H1 (cell line): ENCODE results near the gene FAM50B. TPM values are rescaled to one million over a fixed set of nuclear protein-coding genes. Genes with fewer than 3 reads are reported as not detected.

ENCODE experiments used
- CTCF ChIA-PET: fragments of 300-600 bp; sonication (Branson Sonifier 250); formaldehyde crosslinking; loops from one replicate; lab custom pipeline; 2021; ENCODE audit not compliant: partially characterized antibody; lab: Charles Lee
- POLR2A ChIA-PET: fragments of 300-600 bp; sonication (Branson Sonifier 250); formaldehyde crosslinking; loops from one replicate; lab custom pipeline; 2021; ENCODE audit warnings: inconsistent platforms; ENCODE audit not compliant: partially characterized antibody; lab: Charles Lee
- DNase-seq, 2 experiments: peaks; one replicate each; pipeline versions ENCODE4 v3.0.0 to v3.0.0-alpha.2; 2010 to 2022; ENCODE audit warnings: low spot score in 2 of 2, low read depth in 1 of 2, mixed read lengths in 1 of 2
- FAIRE-seq: peaks from 2 replicates; lab custom pipeline; 2011; peaks lifted over from hg19 to GRCh38; lab: Jason Lieb, UNC
- H2AFZ ChIP-seq: 2 replicates; pipeline ENCODE4 v1.8.1; 2012; ENCODE audit warnings: low read length, inconsistent platforms
- H2AK5ac ChIP-seq: 2 replicates; pipeline ENCODE4 v1.6.1; 2013; ENCODE audit warnings: low read depth, low read length
- H2BK120ac ChIP-seq: replicated peaks from 2 replicates; pipeline ENCODE3; 2013; ENCODE audit warnings: low read depth, low read length, inconsistent platforms
- H2BK12ac ChIP-seq: 2 replicates; pipeline ENCODE4 v1.6.1; 2013; ENCODE audit warnings: low read depth, low read length
- H2BK15ac ChIP-seq: 2 replicates; pipeline ENCODE4 v1.6.1; 2013; ENCODE audit warnings: low read length
- H2BK20ac ChIP-seq: 2 replicates; pipeline ENCODE4 v1.6.1; 2013; ENCODE audit warnings: low read length
- H2BK5ac ChIP-seq: 2 replicates; pipeline ENCODE4 v1.6.1; 2013; ENCODE audit warnings: low read depth, low read length
- H3K14ac ChIP-seq: 2 replicates; pipeline ENCODE4 v1.6.1; 2013; ENCODE audit warnings: inconsistent platforms; ENCODE audit not compliant: insufficient read length
- H3K18ac ChIP-seq: 2 replicates; pipeline ENCODE4 v1.6.1; 2013; ENCODE audit warnings: low read length; ENCODE audit errors: extremely low read depth
- H3K23ac ChIP-seq: 2 replicates; pipeline ENCODE4 v1.6.1; 2013; ENCODE audit warnings: inconsistent platforms; ENCODE audit not compliant: insufficient read length
- H3K23me2 ChIP-seq: 2 replicates; pipeline ENCODE4 v1.6.1; 2013; ENCODE audit warnings: low read depth, low read length
- H3K27ac ChIP-seq: 2 replicates; pipeline ENCODE4 v1.6.1; 2011; ENCODE audit warnings: low read depth, low read length, inconsistent platforms
- H3K27me3 ChIP-seq, 4 experiments: replicated peaks in 1 of 4; 1 replicate in 1 of 4; 2 replicates in 3 of 4; pipeline versions ENCODE4 v1.6.1 to v1.8.1; 2011 to 2013; ENCODE audit warnings: low read length in 3 of 4, mild to moderate bottlenecking in 3 of 4, inconsistent platforms in 2 of 4, mixed read lengths in 2 of 4, moderate library complexity in 1 of 4; ENCODE audit not compliant: control insufficient read depth in 3 of 4, insufficient read depth in 3 of 4; ENCODE audit errors: extremely low read depth in 1 of 4
- H3K36me3 ChIP-seq, 4 experiments: 2 replicates each; pipeline versions ENCODE4 v1.6.1 to v1.8.1; 2011 to 2013; ENCODE audit warnings: mild to moderate bottlenecking in 4 of 4, low read length in 3 of 4, moderate library complexity in 2 of 4, control low read depth in 1 of 4, inconsistent platforms in 1 of 4; ENCODE audit not compliant: insufficient read depth in 4 of 4, control insufficient read depth in 2 of 4
- H3K4ac ChIP-seq: replicated peaks from 2 replicates; pipeline ENCODE3; 2013; ENCODE audit warnings: low read length, low read depth, mixed read lengths, inconsistent platforms; ENCODE audit not compliant: insufficient read length
- H3K4me1 ChIP-seq, 4 experiments: replicated peaks in 1 of 4; 1 replicate in 1 of 4; 2 replicates in 3 of 4; pipeline versions ENCODE4 v1.6.1 to v1.8.1; 2011 to 2013; ENCODE audit warnings: low read length in 3 of 4, inconsistent platforms in 2 of 4, mixed read lengths in 1 of 4; ENCODE audit not compliant: insufficient read depth in 4 of 4, control insufficient read depth in 3 of 4
- H3K4me2 ChIP-seq, 2 experiments: 2 replicates each; pipeline versions ENCODE4 v1.6.1 to v1.8.1; 2011 to 2013; ENCODE audit warnings: low read depth in 2 of 2, low read length in 2 of 2, control low read depth in 1 of 2, inconsistent platforms in 1 of 2, mild to moderate bottlenecking in 1 of 2; ENCODE audit not compliant: insufficient read depth in 1 of 2
- H3K4me3 ChIP-seq, 4 experiments: fragments of 200-600, 300-600 bp in 1 of 4; sonication (generic), shearing (Covaris generic), sonication (Bioruptor Twin) in 1 of 4; 2 replicates each; pipeline versions ENCODE4 v1.5.1 to v1.8.1; 2011 to 2016; ENCODE audit warnings: low read length in 4 of 4, low read depth in 3 of 4, control low read depth in 2 of 4, inconsistent platforms in 2 of 4, mild to moderate bottlenecking in 2 of 4, mixed read lengths in 1 of 4, moderate library complexity in 1 of 4; ENCODE audit not compliant: insufficient read depth in 2 of 4; ENCODE audit errors: extremely low read depth in 1 of 4
- H3K56ac ChIP-seq: replicated peaks from 2 replicates; pipeline ENCODE3; 2013; ENCODE audit warnings: low read depth, mild to moderate bottlenecking, mixed read lengths, low read length, inconsistent platforms; ENCODE audit not compliant: insufficient read length
- H3K79me1 ChIP-seq: 2 replicates; pipeline ENCODE4 v1.6.1; 2013; ENCODE audit warnings: low read depth, low read length, control low read depth
- H3K79me2 ChIP-seq, 2 experiments: 2 replicates each; pipeline versions ENCODE4 v1.6.1 to v1.8.1; 2012 to 2013; ENCODE audit warnings: low read length in 2 of 2, mild to moderate bottlenecking in 2 of 2, inconsistent platforms in 1 of 2; ENCODE audit not compliant: insufficient read depth in 2 of 2, control insufficient read depth in 1 of 2
- H3K9ac ChIP-seq, 4 experiments: replicated peaks in 1 of 4; 1 replicate in 1 of 4; 2 replicates in 3 of 4; pipeline versions ENCODE4 v1.6.1 to v1.8.1; 2011 to 2013; ENCODE audit warnings: low read depth in 3 of 4, low read length in 3 of 4, control low read depth in 2 of 4, mild to moderate bottlenecking in 2 of 4, moderate library complexity in 2 of 4, inconsistent platforms in 1 of 4; ENCODE audit errors: extremely low read depth in 1 of 4
- H3K9me3 ChIP-seq, 2 experiments: 2 replicates each; pipeline versions ENCODE4 v1.6.1 to v1.8.1; 2012 to 2013; ENCODE audit warnings: mild to moderate bottlenecking in 2 of 2, moderate library complexity in 2 of 2, control low read depth in 1 of 2, inconsistent platforms in 1 of 2, low read depth in 1 of 2, low read length in 1 of 2, mixed read lengths in 1 of 2; ENCODE audit not compliant: insufficient read depth in 2 of 2
- H4K20me1 ChIP-seq, 2 experiments: replicated peaks in 1 of 2; 2 replicates each; pipeline versions ENCODE3 to v1.8.1; 2011 to 2013; ENCODE audit warnings: inconsistent platforms in 2 of 2, low read length in 2 of 2, mild to moderate bottlenecking in 1 of 2; ENCODE audit not compliant: insufficient read depth in 2 of 2, control insufficient read depth in 1 of 2
- H4K5ac ChIP-seq: 2 replicates; pipeline ENCODE4 v1.6.1; 2013; ENCODE audit warnings: low read length, low read depth, mixed read lengths, inconsistent platforms; ENCODE audit not compliant: insufficient read length
- H4K8ac ChIP-seq: 2 replicates; pipeline ENCODE4 v1.8.0; 2013; ENCODE audit warnings: mild to moderate bottlenecking, moderate library complexity, low read length, inconsistent platforms; ENCODE audit not compliant: insufficient read depth; ENCODE audit errors: extremely low read depth
- H4K91ac ChIP-seq: replicated peaks from 2 replicates; pipeline ENCODE3; 2013; ENCODE audit warnings: low read length, mixed read lengths, inconsistent platforms; ENCODE audit not compliant: insufficient read length
- CHD1 ChIP-seq: IDR thresholded peaks from 2 replicates; pipeline ENCODE4 v1.6.1; 2012; ENCODE audit warnings: low read depth, low read length, improper control_type of control experiment
- KDM4A ChIP-seq: IDR thresholded peaks from one replicate; pipeline ENCODE4 v1.7.1; 2012; ENCODE audit warnings: low read depth, mild to moderate bottlenecking, moderate library complexity, low read length, inconsistent platforms; ENCODE audit not compliant: severe bottlenecking
- NRF1 ChIP-seq: IDR thresholded peaks from 2 replicates; pipeline ENCODE4 v1.6.1; 2011; ENCODE audit warnings: mild to moderate bottlenecking, low read depth, low read length, improper control_type of control experiment
- PHF8 ChIP-seq: fragments of 200-600 bp; sonication (generic); conservative IDR thresholded peaks from 2 replicates; pipeline ENCODE4 v1.7.1; 2012; ENCODE audit warnings: low read depth, mild to moderate bottlenecking, inconsistent platforms, low read length, moderate library complexity
- POLR2A ChIP-seq, 2 experiments: IDR thresholded peaks; 1 replicate in 1 of 2; 2 replicates in 1 of 2; pipeline ENCODE4 v1.6.1; 2011; ENCODE audit warnings: low read depth in 2 of 2, low read length in 2 of 2, mild to moderate bottlenecking in 2 of 2; ENCODE audit errors: control extremely low read depth in 1 of 2
- SAP30 ChIP-seq: fragments of 300-600 bp; sonication (generic); IDR thresholded peaks from 2 replicates; pipeline ENCODE4 v1.7.1; 2012; ENCODE audit warnings: low read length, moderate library complexity, mild to moderate bottlenecking, inconsistent platforms; ENCODE audit not compliant: insufficient read depth, insufficient replicate concordance
- SP1 ChIP-seq: IDR thresholded peaks from 2 replicates; pipeline ENCODE4 v1.6.1; 2011; ENCODE audit warnings: low read depth, low read length
- TAF1 ChIP-seq: IDR thresholded peaks from 2 replicates; pipeline ENCODE4 v1.6.1; 2011; ENCODE audit warnings: mild to moderate bottlenecking, low read depth, low read length
- ZNF274 ChIP-seq: IDR thresholded peaks from 2 replicates; pipeline ENCODE4 v1.7.0; 2012; ENCODE audit warnings: low read length, borderline replicate concordance; ENCODE audit errors: extremely low read depth
- WGBS, 2 experiments: shearing (Covaris generic) in 1 of 2; methylation state at CpG; one replicate each; pipeline versions ENCODE4 v1.1.6 to v1.1.7; 2013 to 2015; ENCODE audit warnings: low lambda C conversion rate in 2 of 2, mixed read lengths in 2 of 2, inconsistent platforms in 1 of 2, low coverage in 1 of 2, missing lambda C conversion rate in 1 of 2; ENCODE audit not compliant: insufficient replicate concordance in 2 of 2, insufficient coverage in 1 of 2, insufficient read length in 1 of 2; ENCODE audit errors: extremely low coverage in 1 of 2, missing lambda C conversion rate in 1 of 2; 5-methylcytosine and 5-hydroxymethylcytosine counted together
- polyA plus RNA-seq, 7 experiments: library from polyadenylated mRNA; depleted of rRNA in 3 of 7; stranded (reverse) in 5 of 7; unstranded in 2 of 7; fragments of >200 nt in 5 of 7; fragments of 200-250 nt in 2 of 7; gene quantifications; 1 replicate in 5 of 7; 2 replicates in 1 of 7; 4 replicates in 1 of 7; pipeline versions ENCODE4 v1.2.1 to v1.2.3, GENCODE V29; 2011 to 2013; ENCODE audit warnings: missing spikeins in 2 of 7, mixed read lengths in 2 of 7
- total RNA-seq: library from RNA; stranded (reverse); fragmentation: NEBNext Ultra II Directional; extraction: Animal tissue kit (Norgen Biotek cat#: 25700); gene quantifications from 2 replicates; pipeline ENCODE4 v1.2.1, GENCODE V29; 2021
- TF ChIP-seq, protein P1 (sequence below): IDR thresholded peaks from 2 replicates; pipeline ENCODE4 v1.6.1; 2011; ENCODE audit warnings: low read length, improper control_type of control experiment

FAM50B gene
- total and polyA plus RNA-seq, 2 of the 8 experiments (the other 6 are each of a cell fraction or from before 2014, with no cell fraction given), result 3.1 to 3.2 TPM

GRCh38 chr6:3861424-3861823 lies 12.3 kb downstream of the FAM50B start:
- Histone ChIP-seq H3K23me2 (no peaks in the 10 kb centered on the region), H3K79me1 (no peaks in the 10 kb centered on the region), H3K56ac (no peak overlapping the region), H3K4ac (no peak overlapping the region), H2AFZ (no peak overlapping the region), H4K91ac (no peak overlapping the region), H3K27ac (no peak overlapping the region), H2BK12ac (no peak overlapping the region), H4K8ac (no peak overlapping the region; the same call in 1 of the 2 replicates), H3K23ac (no peak overlapping the region), H3K14ac (no peak overlapping the region), H3K79me2 (no peaks in the 10 kb centered on the region), H2BK15ac (no peak overlapping the region), H3K9ac (no peak overlapping the region), H3K4me1 (peaks cover 0 to 4% (median 0%) of the 10 kb centered on the region in 4 experiments; a peak in 2 of 7 replicates), H2BK5ac (no peak overlapping the region), H3K18ac (no peak overlapping the region), H3K4me3 (no peak overlapping the region), H2AK5ac (no peak overlapping the region), H2BK20ac (no peak overlapping the region), H4K5ac (no peak overlapping the region), H3K9me3 (no peaks in the 10 kb centered on the region), H3K4me2 (no peak overlapping the region), H4K20me1 (no peaks in the 10 kb centered on the region), H2BK120ac (no peak overlapping the region), H3K27me3 (no peaks in the 10 kb centered on the region), H3K36me3 (no peaks in the 10 kb centered on the region)
- ChIA-PET POLR2A (no interaction called here), CTCF (interaction anchor here (0.6 to 4.2 kb wide), 14 partner anchors 10 to 299 kb away, joined by 3 to 73 read pairs (median 6); partner anchors contain the start of gene FAM50B)
- TF ChIP-seq ZNF274, result no peak
- no peak for TF ChIP-seq NRF1
- TF ChIP-seq, protein P1, sequence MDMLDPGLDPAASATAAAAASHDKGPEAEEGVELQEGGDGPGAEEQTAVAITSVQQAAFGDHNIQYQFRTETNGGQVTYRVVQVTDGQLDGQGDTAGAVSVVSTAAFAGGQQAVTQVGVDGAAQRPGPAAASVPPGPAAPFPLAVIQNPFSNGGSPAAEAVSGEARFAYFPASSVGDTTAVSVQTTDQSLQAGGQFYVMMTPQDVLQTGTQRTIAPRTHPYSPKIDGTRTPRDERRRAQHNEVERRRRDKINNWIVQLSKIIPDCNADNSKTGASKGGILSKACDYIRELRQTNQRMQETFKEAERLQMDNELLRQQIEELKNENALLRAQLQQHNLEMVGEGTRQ, result no peak
- TF ChIP-seq SAP30, result no peak
- no peak for TF ChIP-seq TAF1
- TF ChIP-seq CHD1, result no peak
- TF ChIP-seq POLR2A (IDR thresholded peaks at IDR 0.05; ENCODE audit: control extremely low read depth in 1 of 2, low read depth in 2 of 2, low read length in 2 of 2), result no peak
- no peak for TF ChIP-seq SP1
- TF ChIP-seq KDM4A, result no peak
- no peak for TF ChIP-seq PHF8
- 83% methylated on average over 4 of the region's 4 CpGs; no CpG with 5 or more reads in 1 of the 2 experiments for WGBS, 2 experiments
- FAIRE-seq (no peak), DNase-seq (no peak)
